ENCODE results near the gene POLR3K.

POLR3K gene

DNA sequence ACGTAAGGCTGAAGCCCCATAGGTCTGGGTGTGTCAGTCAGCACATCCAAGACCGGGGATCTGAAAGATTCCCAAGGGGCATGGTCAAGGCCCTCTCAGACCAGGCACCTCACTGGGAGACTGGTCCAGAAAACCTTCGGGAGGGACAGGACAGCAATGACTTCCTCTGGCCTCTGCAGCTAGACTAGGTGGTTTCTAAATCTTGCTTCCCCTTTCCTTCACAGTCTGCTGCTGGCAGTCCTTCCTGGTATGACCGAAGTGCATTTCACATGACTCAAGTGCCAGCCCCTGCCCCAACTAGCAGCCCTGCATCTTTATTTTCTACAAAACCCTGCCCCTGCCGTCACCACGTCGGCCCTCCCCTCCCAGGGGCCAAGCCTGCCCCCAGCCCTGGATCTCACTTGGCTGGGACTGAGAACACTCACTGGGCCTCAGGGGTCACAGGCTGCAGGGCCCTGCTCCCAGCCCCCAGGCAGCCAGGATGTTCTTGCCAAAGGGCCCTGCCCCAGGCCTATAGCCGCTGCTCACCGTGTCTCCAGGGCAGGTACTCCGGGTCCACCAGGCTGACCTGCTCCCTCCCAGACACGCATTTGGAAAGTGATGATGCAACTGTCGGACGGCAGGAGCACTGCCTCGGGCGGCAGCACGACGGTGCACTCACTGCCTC lies 18.3 kb downstream of the POLR3K start:
- no peaks in the 10 kb centered on the region for H3K4me1 ChIP-seq (ENCODE audit: control insufficient read depth, insufficient read depth, low read length)
- H3K27ac ChIP-seq (ENCODE audit: extremely low read depth, low read depth, low read length) = no peak overlapping the region
- POLR2A ChIA-PET = no interaction called here
- TF ChIP-seq PRDM1 (tag by site-specific recombination; IDR thresholded peaks at IDR 0.05) (no peak), HOXD13 (CRISPR knock-in tag; IDR thresholded peaks at IDR 0.05; ENCODE audit: borderline replicate concordance) (no peak), EGR2 (tag by site-specific recombination; IDR thresholded peaks at IDR 0.05; ENCODE audit: low read depth) (no peak), IKZF3 (tag by site-specific recombination; IDR thresholded peaks at IDR 0.05) (no peak), SETDB1 (IDR thresholded peaks at IDR 0.05; ENCODE audit: insufficient read length, low read length) (no peak), ZNF114 (tag by site-specific recombination; IDR thresholded peaks at IDR 0.05) (no peak), ZFP69B (tag by site-specific recombination; IDR thresholded peaks at IDR 0.05) (no peak), ZSCAN5A (tag by site-specific recombination; IDR thresholded peaks at IDR 0.05) (no peak), ZNF391 (tag by site-specific recombination; IDR thresholded peaks at IDR 0.05; ENCODE audit: borderline replicate concordance, low read depth) (no peak), ZNF449 (tag by site-specific recombination; IDR thresholded peaks at IDR 0.05) (no peak), ZNF2 (tag by site-specific recombination; IDR thresholded peaks at IDR 0.05) (no peak), AEBP2 (tag by site-specific recombination; IDR thresholded peaks at IDR 0.05; ENCODE audit: borderline replicate concordance) (no peak), YY1 (tag by site-specific recombination; IDR thresholded peaks at IDR 0.05) (no peak), ZNF791 (tag by site-specific recombination; IDR thresholded peaks at IDR 0.05) (no peak), ZNF555 (tag by site-specific recombination; conservative IDR thresholded peaks at IDR 0.05) (no peak), SCRT1 (tag by site-specific recombination; IDR thresholded peaks at IDR 0.05; ENCODE audit: borderline replicate concordance) (no peak), ZNF48 (tag by site-specific recombination; IDR thresholded peaks at IDR 0.05) (no peak)
- TF ChIP-seq, protein P1, sequence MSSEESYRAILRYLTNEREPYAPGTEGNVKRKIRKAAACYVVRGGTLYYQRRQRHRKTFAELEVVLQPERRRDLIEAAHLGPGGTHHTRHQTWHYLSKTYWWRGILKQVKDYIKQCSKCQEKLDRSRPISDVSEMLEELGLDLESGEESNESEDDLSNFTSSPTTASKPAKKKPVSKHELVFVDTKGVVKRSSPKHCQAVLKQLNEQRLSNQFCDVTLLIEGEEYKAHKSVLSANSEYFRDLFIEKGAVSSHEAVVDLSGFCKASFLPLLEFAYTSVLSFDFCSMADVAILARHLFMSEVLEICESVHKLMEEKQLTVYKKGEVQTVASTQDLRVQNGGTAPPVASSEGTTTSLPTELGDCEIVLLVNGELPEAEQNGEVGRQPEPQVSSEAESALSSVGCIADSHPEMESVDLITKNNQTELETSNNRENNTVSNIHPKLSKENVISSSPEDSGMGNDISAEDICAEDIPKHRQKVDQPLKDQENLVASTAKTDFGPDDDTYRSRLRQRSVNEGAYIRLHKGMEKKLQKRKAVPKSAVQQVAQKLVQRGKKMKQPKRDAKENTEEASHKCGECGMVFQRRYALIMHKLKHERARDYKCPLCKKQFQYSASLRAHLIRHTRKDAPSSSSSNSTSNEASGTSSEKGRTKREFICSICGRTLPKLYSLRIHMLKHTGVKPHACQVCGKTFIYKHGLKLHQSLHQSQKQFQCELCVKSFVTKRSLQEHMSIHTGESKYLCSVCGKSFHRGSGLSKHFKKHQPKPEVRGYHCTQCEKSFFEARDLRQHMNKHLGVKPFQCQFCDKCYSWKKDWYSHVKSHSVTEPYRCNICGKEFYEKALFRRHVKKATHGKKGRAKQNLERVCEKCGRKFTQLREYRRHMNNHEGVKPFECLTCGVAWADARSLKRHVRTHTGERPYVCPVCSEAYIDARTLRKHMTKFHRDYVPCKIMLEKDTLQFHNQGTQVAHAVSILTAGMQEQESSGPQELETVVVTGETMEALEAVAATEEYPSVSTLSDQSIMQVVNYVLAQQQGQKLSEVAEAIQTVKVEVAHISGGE (tag by site-specific recombination; conservative IDR thresholded peaks at IDR 0.05; ENCODE audit: low read depth) = no peak
- H3K9me3 ChIP-seq (ENCODE audit: control insufficient read depth, insufficient read depth, low read depth, low read length) = no peaks in the 10 kb centered on the region
- CTCF ChIA-PET = no interaction called here
- peaks cover 0 to 21% of the 10 kb centered on the region in 2 experiments; a peak in 2 of 3 replicates for H3K36me3 ChIP-seq (ENCODE audit: control insufficient read depth in 2 of 2, insufficient read depth in 1 of 2, low read length in 2 of 2)
- H3K4me3 ChIP-seq (ENCODE audit: low read depth, low read length) = no peak overlapping the region

DNA sequence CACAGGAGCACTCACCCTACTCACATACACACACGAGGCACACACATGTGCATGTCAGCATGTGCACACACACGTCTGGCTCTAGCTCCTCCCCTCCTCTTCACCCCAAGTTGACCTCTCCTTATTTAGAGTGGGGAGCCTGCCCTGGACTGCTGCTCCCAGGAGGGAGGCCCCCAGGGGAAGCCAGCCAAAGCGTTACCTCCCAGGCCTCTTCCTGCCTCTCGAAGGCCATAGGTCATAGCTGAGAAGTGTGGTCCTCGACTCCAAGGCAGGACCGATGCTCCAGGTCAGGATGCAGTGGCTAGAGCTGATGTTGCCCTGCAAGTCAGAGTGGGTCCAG lies 18.8 kb downstream of the POLR3K start:
- Histone ChIP-seq H3K27ac (ENCODE audit: extremely low read depth, low read depth, low read length) (no peak overlapping the region), H3K4me1 (ENCODE audit: control insufficient read depth, insufficient read depth, low read length) (no peaks in the 10 kb centered on the region), H3K4me3 (ENCODE audit: low read depth, low read length) (no peak overlapping the region), H3K9me3 (ENCODE audit: control insufficient read depth, insufficient read depth, low read depth, low read length) (no peaks in the 10 kb centered on the region), H3K36me3 (ENCODE audit: control insufficient read depth in 2 of 2, insufficient read depth in 1 of 2, low read length in 2 of 2) (peaks cover 0 to 17% of the 10 kb centered on the region in 2 experiments; a peak in 2 of 3 replicates)
- ChIA-PET POLR2A (no interaction called here), CTCF (no interaction called here)
- TF ChIP-seq ZNF658 (tag by site-specific recombination; IDR thresholded peaks at IDR 0.05) (no peak), ZXDB (tag by site-specific recombination; IDR thresholded peaks at IDR 0.05) (no peak), GLIS1 (tag by site-specific recombination; IDR thresholded peaks at IDR 0.05) (peak; percentile 46), ZNF610 (tag by site-specific recombination; IDR thresholded peaks at IDR 0.05; ENCODE audit: borderline replicate concordance) (no peak), ZNF561 (tag by site-specific recombination; IDR thresholded peaks at IDR 0.05; ENCODE audit: borderline replicate concordance) (no peak)
- TF ChIP-seq, protein P2, sequence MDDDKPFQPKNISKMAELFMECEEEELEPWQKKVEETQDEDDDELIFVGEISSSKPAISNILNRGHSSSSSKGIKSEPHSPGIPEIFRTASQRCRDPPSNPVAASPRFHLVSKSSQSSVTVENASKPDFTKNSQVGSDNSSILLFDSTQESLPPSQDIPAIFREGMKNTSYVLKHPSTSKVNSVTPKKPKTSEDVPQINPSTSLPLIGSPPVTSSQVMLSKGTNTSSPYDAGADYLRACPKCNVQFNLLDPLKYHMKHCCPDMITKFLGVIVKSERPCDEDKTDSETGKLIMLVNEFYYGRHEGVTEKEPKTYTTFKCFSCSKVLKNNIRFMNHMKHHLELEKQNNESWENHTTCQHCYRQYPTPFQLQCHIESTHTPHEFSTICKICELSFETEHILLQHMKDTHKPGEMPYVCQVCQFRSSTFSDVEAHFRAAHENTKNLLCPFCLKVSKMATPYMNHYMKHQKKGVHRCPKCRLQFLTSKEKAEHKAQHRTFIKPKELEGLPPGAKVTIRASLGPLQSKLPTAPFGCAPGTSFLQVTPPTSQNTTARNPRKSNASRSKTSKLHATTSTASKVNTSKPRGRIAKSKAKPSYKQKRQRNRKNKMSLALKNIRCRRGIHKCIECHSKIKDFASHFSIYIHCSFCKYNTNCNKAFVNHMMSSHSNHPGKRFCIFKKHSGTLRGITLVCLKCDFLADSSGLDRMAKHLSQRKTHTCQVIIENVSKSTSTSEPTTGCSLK (tag by site-specific recombination; IDR thresholded peaks at IDR 0.05) = no peak

All from HEK293 (cell line).